ENCODE results near the gene GM2A. TPM values are rescaled to one million over a fixed set of nuclear protein-coding genes. Genes with fewer than 3 reads are reported as not detected.

GM2A gene
- polyA plus RNA-seq, 3 donors, result 22.2 to 57.9 (median 28.0) TPM

DNA sequence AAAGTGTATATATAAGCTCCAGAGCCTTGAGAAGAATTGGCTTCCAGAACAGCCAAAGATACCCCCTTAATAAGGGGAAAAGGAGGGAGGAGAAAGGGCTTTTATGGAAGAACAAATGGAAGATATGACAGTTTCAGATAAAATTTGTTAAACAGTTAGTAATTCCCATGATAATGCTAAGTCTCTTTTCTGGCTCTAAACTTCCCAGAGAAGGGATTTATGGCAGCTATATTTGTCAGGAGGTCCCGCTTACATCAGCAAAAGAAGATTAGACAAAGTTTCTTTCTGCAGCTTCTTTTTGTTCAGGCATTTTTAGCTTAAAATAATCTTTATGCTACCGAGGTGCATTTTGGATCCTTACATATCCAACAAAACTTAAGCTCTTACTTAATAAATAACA is 64.9 kb downstream of the GM2A start:
- Mint-ChIP-seq H3K27ac (no peak overlapping the region), H3K27me3 (ENCODE audit: low read depth in 3 of 3) (peaks cover 2 to 7% (median 4%) of the 10 kb centered on the region in 3 donors), H3K4me1 (no peaks in the 10 kb centered on the region), H3K9me3 (no peaks in the 10 kb centered on the region), H3K36me3 (no peaks in the 10 kb centered on the region), H3K4me3 (no peak overlapping the region)
- Histone ChIP-seq H3K27me3 (ENCODE audit: control insufficient read depth in 2 of 2, insufficient read depth in 2 of 2, low read length in 2 of 2) (no peaks in the 10 kb centered on the region), H3K4me1 (ENCODE audit: control insufficient read depth in 1 of 2, insufficient read depth in 2 of 2, low read length in 2 of 2) (no peaks in the 10 kb centered on the region), H3K79me2 (ENCODE audit: insufficient read depth, low read length) (no peaks in the 10 kb centered on the region), H2AFZ (ENCODE audit: insufficient read depth, low read depth, low read length, poor library complexity, severe bottlenecking) (no peak overlapping the region), H3K9me3 (replicated peaks in 1 of 2; ENCODE audit: control insufficient read depth in 1 of 2, insufficient read depth in 1 of 2, low read length in 2 of 2) (no peaks in the 10 kb centered on the region), H4K20me1 (ENCODE audit: insufficient read depth, low read length) (no peaks in the 10 kb centered on the region), H3K27ac (ENCODE audit: low read depth in 1 of 2, low read length in 2 of 2) (no peak overlapping the region), H3K4me2 (replicated peaks; ENCODE audit: extremely low read depth, low read length, poor library complexity, severe bottlenecking) (no peak overlapping the region), H3K9ac (ENCODE audit: insufficient read depth, low read length, poor library complexity, severe bottlenecking) (no peak overlapping the region), H3K4me3 (replicated peaks in 1 of 3; ENCODE audit: low read depth in 2 of 3, low read length in 3 of 3) (no peak overlapping the region), H3K36me3 (replicated peaks in 1 of 2; ENCODE audit: control insufficient read depth in 1 of 2, insufficient read depth in 2 of 2, low read length in 2 of 2) (no peaks in the 10 kb centered on the region)
- no peak for DNase-seq
- TF ChIP-seq, protein P1, sequence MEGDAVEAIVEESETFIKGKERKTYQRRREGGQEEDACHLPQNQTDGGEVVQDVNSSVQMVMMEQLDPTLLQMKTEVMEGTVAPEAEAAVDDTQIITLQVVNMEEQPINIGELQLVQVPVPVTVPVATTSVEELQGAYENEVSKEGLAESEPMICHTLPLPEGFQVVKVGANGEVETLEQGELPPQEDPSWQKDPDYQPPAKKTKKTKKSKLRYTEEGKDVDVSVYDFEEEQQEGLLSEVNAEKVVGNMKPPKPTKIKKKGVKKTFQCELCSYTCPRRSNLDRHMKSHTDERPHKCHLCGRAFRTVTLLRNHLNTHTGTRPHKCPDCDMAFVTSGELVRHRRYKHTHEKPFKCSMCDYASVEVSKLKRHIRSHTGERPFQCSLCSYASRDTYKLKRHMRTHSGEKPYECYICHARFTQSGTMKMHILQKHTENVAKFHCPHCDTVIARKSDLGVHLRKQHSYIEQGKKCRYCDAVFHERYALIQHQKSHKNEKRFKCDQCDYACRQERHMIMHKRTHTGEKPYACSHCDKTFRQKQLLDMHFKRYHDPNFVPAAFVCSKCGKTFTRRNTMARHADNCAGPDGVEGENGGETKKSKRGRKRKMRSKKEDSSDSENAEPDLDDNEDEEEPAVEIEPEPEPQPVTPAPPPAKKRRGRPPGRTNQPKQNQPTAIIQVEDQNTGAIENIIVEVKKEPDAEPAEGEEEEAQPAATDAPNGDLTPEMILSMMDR (IDR thresholded peaks at IDR 0.05), result no peak
- no CpG with 5 or more reads among the region's 2 CpGs for WGBS (ENCODE audit: insufficient coverage)
- intact Hi-C loops (cut with micrococcal nuclease), result no loop called here

DNA sequence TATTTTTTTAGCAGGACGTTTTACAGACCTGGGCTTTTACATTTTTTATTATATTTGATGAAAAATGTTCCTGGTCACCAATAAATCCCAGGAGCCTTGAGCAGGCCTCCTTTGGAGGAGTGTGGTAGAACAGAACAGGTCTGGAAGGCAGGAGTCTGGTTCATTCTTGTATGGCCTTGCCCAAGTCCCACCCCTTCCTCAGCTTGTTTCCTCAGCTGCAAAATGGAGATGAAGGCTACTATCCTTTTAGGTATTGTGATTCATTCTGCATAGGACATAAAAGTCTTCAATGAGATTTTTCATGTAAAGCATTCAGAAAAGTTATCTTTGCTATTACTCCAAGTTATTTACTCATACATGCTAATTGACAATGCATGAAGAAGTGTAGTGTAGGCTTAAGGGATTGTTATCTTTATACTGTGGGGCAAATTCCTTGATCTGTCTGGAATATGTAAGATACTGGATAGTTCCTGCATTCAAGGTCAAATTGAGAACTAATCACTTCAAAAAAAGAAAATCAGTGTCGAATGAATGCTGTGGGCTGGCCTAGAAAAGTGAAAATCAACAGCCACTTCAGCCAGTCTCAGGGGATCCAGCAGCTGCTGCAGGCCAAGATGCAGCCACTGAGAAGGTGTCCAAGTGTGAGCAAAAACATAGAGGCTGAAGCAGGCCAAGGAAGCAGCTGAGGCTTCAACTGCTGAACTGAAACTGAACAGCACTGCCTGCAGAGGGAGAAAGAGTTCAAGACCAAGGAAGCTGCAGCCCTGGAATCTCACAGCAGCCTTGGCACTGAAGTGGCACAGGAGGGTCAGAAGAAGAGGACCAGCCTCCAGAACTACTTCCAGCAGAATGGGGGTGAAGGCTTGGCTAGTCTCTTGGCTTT is 66.1 kb downstream of the GM2A start:
- Mint-ChIP-seq H3K9me3 (no peaks in the 10 kb centered on the region), H3K27ac (peak overlapping the region in 1 of 7 donors; percentile 18), H3K36me3 (no peaks in the 10 kb centered on the region), H3K4me1 (no peaks in the 10 kb centered on the region), H3K4me3 (no peak overlapping the region), H3K27me3 (ENCODE audit: low read depth in 3 of 3) (peaks cover 0 to 4% (median 4%) of the 10 kb centered on the region in 3 donors)
- TF ChIP-seq, protein P1 (IDR thresholded peaks at IDR 0.05), result no peak
- no peak overlapping the region for H3K4me2 ChIP-seq (replicated peaks; ENCODE audit: extremely low read depth, low read length, poor library complexity, severe bottlenecking)
- H3K4me3 ChIP-seq (replicated peaks in 1 of 3; ENCODE audit: low read depth in 2 of 3, low read length in 3 of 3), result no peak overlapping the region
- 100% methylated on average over 1 of the region's 2 CpGs for WGBS (ENCODE audit: insufficient coverage)
- H3K9ac ChIP-seq (ENCODE audit: insufficient read depth, low read length, poor library complexity, severe bottlenecking), result no peak overlapping the region
- no peak overlapping the region for H3K27ac ChIP-seq (ENCODE audit: low read depth in 1 of 2, low read length in 2 of 2)
- no peaks in the 10 kb centered on the region for H4K20me1 ChIP-seq (ENCODE audit: insufficient read depth, low read length)
- no peak for DNase-seq
- H3K79me2 ChIP-seq (ENCODE audit: insufficient read depth, low read length), result no peaks in the 10 kb centered on the region
- no peaks in the 10 kb centered on the region for H3K9me3 ChIP-seq (replicated peaks in 1 of 2; ENCODE audit: control insufficient read depth in 1 of 2, insufficient read depth in 1 of 2, low read length in 2 of 2)
- H2AFZ ChIP-seq (ENCODE audit: insufficient read depth, low read depth, low read length, poor library complexity, severe bottlenecking), result no peak overlapping the region
- intact Hi-C loops (cut with micrococcal nuclease), result no loop called here
- H3K36me3 ChIP-seq (replicated peaks in 1 of 2; ENCODE audit: control insufficient read depth in 1 of 2, insufficient read depth in 2 of 2, low read length in 2 of 2), result no peaks in the 10 kb centered on the region
- H3K4me1 ChIP-seq (ENCODE audit: control insufficient read depth in 1 of 2, insufficient read depth in 2 of 2, low read length in 2 of 2), result no peaks in the 10 kb centered on the region
- no peaks in the 10 kb centered on the region for H3K27me3 ChIP-seq (ENCODE audit: control insufficient read depth in 2 of 2, insufficient read depth in 2 of 2, low read length in 2 of 2)

Other genes starting within 250 kb of the GM2A start
- gene GPX3, start 232.6 kb upstream of the GM2A start, polyA plus RNA-seq, result 10 to 100 TPM in 1 of 3 donors, 1 to 10 TPM in 2; 3.5 to 12.7 (median 3.8) TPM
- 100 to 1,000 TPM in 1 of 3 donors, 10 to 100 TPM in 2; 30.8 to 108 (median 46.4) TPM for gene TNIP1, start 172.2 kb upstream of the GM2A start, polyA plus RNA-seq
- gene ANXA6, start 95.4 kb upstream of the GM2A start, polyA plus RNA-seq, result 100 to 1,000 TPM in 1 of 3 donors, 10 to 100 TPM in 2; 60.6 to 124 (median 93.5) TPM
- gene CCDC69, start 29.1 kb upstream of the GM2A start, polyA plus RNA-seq, result 100 to 1,000 TPM in 1 of 3 donors, 10 to 100 TPM in 2; 68.4 to 176 (median 84.1) TPM
- not detected for gene SLC36A3, start 50.6 kb downstream of the GM2A start, polyA plus RNA-seq
- not detected for gene SLC36A2, start 94.4 kb downstream of the GM2A start, polyA plus RNA-seq
- 10 to 100 TPM in 1 of 3 donors, 1 to 10 TPM in 2; 5.3 to 29.4 (median 6.8) TPM for gene SLC36A1, start 194.4 kb downstream of the GM2A start, polyA plus RNA-seq